Activated effector memory CD4-positive, alpha-beta T cell treated with anti-CD3 and anti-CD28 coated beads, Interleukin-2, amount 50 U/mL, for 16 hours (primary cell): ENCODE measurements around the gene IFNA2.
A peak's percentile ranks its signal among the peaks of the same experiment; 100 is the strongest.
"Not testable (repeated sequence)": the region's sequence is repeated elsewhere in the genome, so short reads cannot be mapped to it uniquely, and the experiment has no call there.

ENCODE experiments used
- DNase-seq: peaks from one replicate; pipeline ENCODE4 v3.0.0-alpha.2; 2020

IFNA2 gene

GRCh38 chr9:21381448-21382339 is 3.5 kb downstream of the IFNA2 start:
- no peak for DNase-seq

GRCh38 chr9:21371467-21371866 is 13.7 kb downstream of the IFNA2 start:
- DNase-seq: not testable (repeated sequence)

GRCh38 chr9:21367957-21368356 is 17.2 kb downstream of the IFNA2 start, which contains the start of gene IFNA13:
TSS of gene IFNA13 (minus strand) at chr9:21368057. CDS start at chr9:21368010, 47 bp downstream.
- DNase-seq: no peak

GRCh38 chr9:21367169-21367568 is 18.0 kb downstream of the IFNA2 start:
- DNase-seq: not testable (repeated sequence)

- DNase-seq: no peak
Observed at GRCh38 chr9:21362287-21362686, 22.9 kb downstream of the IFNA2 start.

GRCh38 chr9:21357479-21358460 is 27.4 kb downstream of the IFNA2 start:
- DNase-seq: no peak

- no peak for DNase-seq
Observed at GRCh38 chr9:21350787-21351186, 34.4 kb downstream of the IFNA2 start, which contains the start of gene IFNA6. TSS of gene IFNA6 (minus strand) at chr9:21350887. CDS start at chr9:21350887, 0 bp downstream.

- no peak for DNase-seq
Observed at GRCh38 chr9:21348430-21348970, 36.7 kb downstream of the IFNA2 start.

GRCh38 chr9:21340735-21341134 is 44.5 kb downstream of the IFNA2 start:
- no peak for DNase-seq

- DNase-seq: no peak
Observed at GRCh38 chr9:21336457-21336856, 48.7 kb downstream of the IFNA2 start.

- DNase-seq: peak; percentile 94
Observed at GRCh38 chr9:21334701-21335632, 50.2 kb downstream of the IFNA2 start, which contains the start of gene KLHL9. TSS of gene KLHL9 (minus strand) at chr9:21335404. CDS start at chr9:21334859, 545 bp downstream.
